Suprapubic skin (tissue), 3 donors: ENCODE measurements around the gene MS4A10.

ENCODE experiments used
- POLR2A ChIP-seq, 2 donors: fragments of 450-650 bp; IDR thresholded peaks; one replicate each; pipeline ENCODE4 v1.6.1; 2017; ENCODE audit warnings: antibody characterized with exemption in 2 of 2, mild to moderate bottlenecking in 2 of 2, moderate library complexity in 2 of 2
- TF ChIP-seq, protein P1 (sequence below), 2 donors: fragments of 200-600 bp in 1 of 2; fragments of 450-650 bp in 1 of 2; sonication (generic) in 1 of 2; IDR thresholded peaks; one replicate each; pipeline ENCODE4 v1.5.1; 2016 to 2019; ENCODE audit warnings: antibody characterized with exemption in 2 of 2, mild to moderate bottlenecking in 1 of 2, moderate library complexity in 1 of 2

DNA sequence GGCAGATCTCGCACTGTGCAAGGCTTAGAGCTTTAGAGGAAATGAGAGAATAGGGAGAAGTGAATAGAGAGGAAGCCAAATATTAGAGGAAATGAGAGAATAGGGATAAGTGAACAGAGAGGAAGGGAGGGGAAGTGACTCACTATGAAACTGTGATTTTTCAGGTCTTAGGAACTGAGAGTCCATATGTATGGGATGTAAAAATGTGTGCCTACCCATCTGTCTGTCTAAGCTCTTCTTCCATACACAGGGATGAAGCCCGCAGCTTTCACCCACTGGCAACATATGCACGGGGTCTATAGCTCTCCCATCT, 50.4 kb downstream of the MS4A10 start:
- TF ChIP-seq POLR2A (IDR thresholded peaks at IDR 0.05): no peak
- TF ChIP-seq, protein P1, sequence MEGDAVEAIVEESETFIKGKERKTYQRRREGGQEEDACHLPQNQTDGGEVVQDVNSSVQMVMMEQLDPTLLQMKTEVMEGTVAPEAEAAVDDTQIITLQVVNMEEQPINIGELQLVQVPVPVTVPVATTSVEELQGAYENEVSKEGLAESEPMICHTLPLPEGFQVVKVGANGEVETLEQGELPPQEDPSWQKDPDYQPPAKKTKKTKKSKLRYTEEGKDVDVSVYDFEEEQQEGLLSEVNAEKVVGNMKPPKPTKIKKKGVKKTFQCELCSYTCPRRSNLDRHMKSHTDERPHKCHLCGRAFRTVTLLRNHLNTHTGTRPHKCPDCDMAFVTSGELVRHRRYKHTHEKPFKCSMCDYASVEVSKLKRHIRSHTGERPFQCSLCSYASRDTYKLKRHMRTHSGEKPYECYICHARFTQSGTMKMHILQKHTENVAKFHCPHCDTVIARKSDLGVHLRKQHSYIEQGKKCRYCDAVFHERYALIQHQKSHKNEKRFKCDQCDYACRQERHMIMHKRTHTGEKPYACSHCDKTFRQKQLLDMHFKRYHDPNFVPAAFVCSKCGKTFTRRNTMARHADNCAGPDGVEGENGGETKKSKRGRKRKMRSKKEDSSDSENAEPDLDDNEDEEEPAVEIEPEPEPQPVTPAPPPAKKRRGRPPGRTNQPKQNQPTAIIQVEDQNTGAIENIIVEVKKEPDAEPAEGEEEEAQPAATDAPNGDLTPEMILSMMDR (IDR thresholded peaks at IDR 0.05): no peak
